Endothelial cell of umbilical vein (primary cell): ENCODE data around the gene HEYL. TPM values are rescaled to one million over a fixed set of nuclear protein-coding genes. Genes with fewer than 3 reads are reported as not detected.

Source experiments
- BruUV-seq: library from RNA; stranded (reverse); fragments of 400-500 nt; replicated peaks from 2 replicates; lab custom pipeline; 2021; lab: Mats Ljungman, UMichigan
- CTCF ChIA-PET: fragments of 300-600, 350-600 bp; sonication (Branson Sonifier 250); formaldehyde crosslinking; loops from one replicate; lab custom pipeline; 2021; ENCODE audit warnings: antibody characterized with exemption, inconsistent platforms; lab: Charles Lee
- POLR2A ChIA-PET: fragments of 300-600, 350-600 bp; sonication (Branson Sonifier 250); formaldehyde crosslinking; loops from one replicate; lab custom pipeline; 2021; ENCODE audit warnings: antibody characterized with exemption, inconsistent platforms; lab: Charles Lee
- DNase-seq: peaks from one replicate; pipeline ENCODE4 v3.0.0-alpha.2; 2011; ENCODE audit warnings: low read depth, low spot score
- FAIRE-seq: peaks from 2 replicates; lab custom pipeline; 2011; peaks lifted over from hg19 to GRCh38; lab: Jason Lieb, UNC
- H2AFZ ChIP-seq: 2 replicates; pipeline ENCODE4 v1.6.0; 2012; ENCODE audit warnings: low read depth, low read length, control low read depth, inconsistent platforms
- H3K27ac ChIP-seq: 2 replicates; pipeline ENCODE4 v1.5.1; 2011; ENCODE audit warnings: low read depth, mild to moderate bottlenecking, control low read depth, low read length, moderate library complexity; ENCODE audit not compliant: insufficient read depth
- H3K27me3 ChIP-seq, 2 experiments: 2 replicates each; pipeline versions ENCODE4 v1.6.0 to v1.6.1; 2011; ENCODE audit warnings: low read length in 2 of 2, mixed read lengths in 1 of 2; ENCODE audit not compliant: control insufficient read depth in 2 of 2, insufficient read depth in 2 of 2
- H3K36me3 ChIP-seq, 2 experiments: 2 replicates in 1 of 2; 3 replicates in 1 of 2; pipeline ENCODE4 v1.5.1; 2011; ENCODE audit warnings: low read length in 2 of 2, mild to moderate bottlenecking in 1 of 2, moderate library complexity in 1 of 2; ENCODE audit not compliant: control insufficient read depth in 2 of 2, insufficient read depth in 2 of 2; ENCODE audit errors: extremely low read depth in 1 of 2
- H3K4me1 ChIP-seq: 3 replicates; pipeline ENCODE4 v1.5.1; 2011; ENCODE audit warnings: mild to moderate bottlenecking, low read length; ENCODE audit not compliant: control insufficient read depth, insufficient read depth; ENCODE audit errors: extremely low read depth
- H3K4me2 ChIP-seq: 2 replicates; pipeline ENCODE4 v1.6.1; 2011; ENCODE audit warnings: low read length, control low read depth, mixed read lengths; ENCODE audit not compliant: insufficient read depth
- H3K4me3 ChIP-seq, 3 experiments: fragments of 200-600 bp in 1 of 3; sonication (generic), shearing (Covaris generic) in 1 of 3; replicated peaks in 1 of 3; 2 replicates each; pipeline ENCODE4 v1.5.1; 2011 to 2016; ENCODE audit warnings: control low read depth in 3 of 3, low read length in 3 of 3, mild to moderate bottlenecking in 2 of 3, inconsistent platforms in 1 of 3, low read depth in 1 of 3, moderate library complexity in 1 of 3; ENCODE audit not compliant: insufficient read depth in 1 of 3
- H3K79me2 ChIP-seq: 2 replicates; pipeline ENCODE4 v1.6.0; 2012; ENCODE audit warnings: low read length, inconsistent platforms; ENCODE audit not compliant: control insufficient read depth, insufficient read depth
- H3K9ac ChIP-seq: replicated peaks from 2 replicates; pipeline ENCODE3; 2011; ENCODE audit warnings: low read length, control low read depth; ENCODE audit not compliant: insufficient read depth; ENCODE audit errors: extremely low read depth
- H3K9me1 ChIP-seq: replicated peaks from 3 replicates; pipeline ENCODE4 v1.6.0; 2011; ENCODE audit warnings: mild to moderate bottlenecking, low read length; ENCODE audit not compliant: control insufficient read depth, insufficient read depth; ENCODE audit errors: extremely low read depth
- H3K9me3 ChIP-seq: replicated peaks from 2 replicates; pipeline ENCODE4 v1.5.1; 2012; ENCODE audit warnings: low read length, inconsistent platforms; ENCODE audit not compliant: control insufficient read depth, insufficient read depth
- H4K20me1 ChIP-seq: replicated peaks from 2 replicates; pipeline ENCODE3; 2011; ENCODE audit warnings: mild to moderate bottlenecking, low read length; ENCODE audit not compliant: control insufficient read depth, insufficient read depth; ENCODE audit errors: extremely low read depth
- EZH2 ChIP-seq: IDR thresholded peaks from 2 replicates; pipeline ENCODE4 v1.6.1; 2012; ENCODE audit warnings: borderline replicate concordance, low read depth, mild to moderate bottlenecking, moderate library complexity, low read length, inconsistent platforms; ENCODE audit not compliant: severe bottlenecking
- FOS ChIP-seq: IDR thresholded peaks from 2 replicates; pipeline ENCODE4 v1.6.1; 2011; ENCODE audit warnings: mild to moderate bottlenecking, low read length, moderate library complexity, borderline replicate concordance; ENCODE audit not compliant: insufficient read depth
- GATA2 ChIP-seq: IDR thresholded peaks from 2 replicates; pipeline ENCODE4 v1.7.0; 2011; ENCODE audit warnings: low read depth, mild to moderate bottlenecking, moderate library complexity, mixed read lengths, low read length; ENCODE audit not compliant: insufficient read length, insufficient read depth
- JUN ChIP-seq: IDR thresholded peaks from 2 replicates; pipeline ENCODE4 v1.6.1; 2011; ENCODE audit warnings: borderline replicate concordance, low read depth; ENCODE audit not compliant: insufficient read length, insufficient read depth
- MYC ChIP-seq: IDR thresholded peaks from one replicate; pipeline ENCODE4 v1.6.1; 2011; ENCODE audit warnings: mild to moderate bottlenecking, low read depth, low read length
- POLR2A ChIP-seq: IDR thresholded peaks from 2 replicates; pipeline ENCODE4 v1.6.1; 2012; ENCODE audit warnings: low read depth, mild to moderate bottlenecking, control low read depth, low read length
- POLR2AphosphoS5 ChIP-seq: IDR thresholded peaks from 2 replicates; pipeline ENCODE4 v1.6.1; 2012; ENCODE audit warnings: low read depth, mild to moderate bottlenecking, control low read depth, low read length, moderate library complexity; ENCODE audit not compliant: insufficient read depth
- dilution Hi-C: fragments of 300-500 bp; cut with MboI; formaldehyde crosslinking; loops from one replicate; pipeline ENCODE4 v1.15.0; 2019; ENCODE audit warnings: low sequenced_read_pairs; ENCODE audit not compliant: extremely low pct_ligation_motif_present
- intact Hi-C: fragments of 100-400 bp; cut with micrococcal nuclease; formaldehyde crosslinking; loops from one replicate; pipeline ENCODE4 v1.10.0; 2022
- polyA plus RNA-seq, 4 experiments: library from polyadenylated mRNA; depleted of rRNA in 3 of 4; stranded (reverse) in 3 of 4; unstranded in 1 of 4; fragments of >200 nt; gene quantifications; 2 replicates each; pipeline versions ENCODE4 v1.2.1 to v1.2.3, GENCODE V29; 2011 to 2012; ENCODE audit warnings: missing spikeins in 1 of 4
- total RNA-seq: library from RNA; stranded (reverse); gene quantifications from 2 replicates; pipeline ENCODE4 v1.2.3, GENCODE V29; 2021
- TF ChIP-seq, protein P1 (sequence below): IDR thresholded peaks from 2 replicates; pipeline ENCODE4 v1.6.1; 2011; ENCODE audit not compliant: insufficient read depth, insufficient read length
- TF ChIP-seq, protein P2 (sequence below), 2 donors: IDR thresholded peaks; 1 replicate in 1 of 2; 2 replicates in 1 of 2; pipeline ENCODE4 v1.5.1; 2011; ENCODE audit warnings: low read length in 2 of 2, mild to moderate bottlenecking in 2 of 2, moderate library complexity in 2 of 2, control low read depth in 1 of 2, inconsistent platforms in 1 of 2, low read depth in 1 of 2; ENCODE audit not compliant: insufficient read depth in 1 of 2; ENCODE audit errors: extremely low read depth in 1 of 2

HEYL gene
- total and polyA plus RNA-seq, 2 donors (not counting 3 experiments of a cell fraction or from before 2014, with no cell fraction given), result not detected

DNA sequence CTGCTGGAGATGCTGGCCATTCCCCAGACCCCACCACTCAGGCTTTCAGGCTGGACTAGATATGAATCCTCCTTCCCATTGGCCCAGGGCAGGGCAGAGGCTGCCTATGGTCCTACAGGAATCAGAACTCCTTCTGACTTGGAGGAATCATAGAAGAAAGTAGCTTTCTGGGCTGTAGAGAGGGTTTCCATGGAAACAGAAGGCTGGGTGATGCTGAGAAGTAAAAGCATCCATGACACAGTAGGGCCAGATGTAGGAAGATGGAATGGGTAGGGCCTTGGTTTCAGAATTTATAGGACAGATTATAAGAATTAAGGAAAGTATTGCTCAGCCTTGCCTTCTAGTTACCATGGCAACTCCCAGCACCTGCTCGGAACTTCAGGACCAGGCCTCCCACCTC, 23.4 kb upstream of the HEYL start:
- dilution Hi-C loops, result no loop called here
- H4K20me1 ChIP-seq, result no peaks in the 10 kb centered on the region
- no peaks in the 10 kb centered on the region for H3K36me3 ChIP-seq
- no peak overlapping the region for H3K27ac ChIP-seq
- DNase-seq (no peak), FAIRE-seq (no peak)
- H3K4me1 ChIP-seq, result no peaks in the 10 kb centered on the region
- no peak overlapping the region for H3K4me3 ChIP-seq
- H2AFZ ChIP-seq, result no peak overlapping the region
- ChIA-PET POLR2A (no interaction called here), CTCF (interaction anchor here (3.0 to 6.3 kb wide), 2 partner anchors 8 to 57 kb away, joined by 12 to 113 read pairs; partner anchors contain the start of gene NT5C1A)
- no peaks in the 10 kb centered on the region for H3K9me3 ChIP-seq
- H3K9ac ChIP-seq, result no peak overlapping the region
- no peaks in the 10 kb centered on the region for H3K79me2 ChIP-seq
- H3K4me2 ChIP-seq, result no peak overlapping the region
- no peaks in the 10 kb centered on the region for H3K9me1 ChIP-seq
- TF ChIP-seq, protein P1, sequence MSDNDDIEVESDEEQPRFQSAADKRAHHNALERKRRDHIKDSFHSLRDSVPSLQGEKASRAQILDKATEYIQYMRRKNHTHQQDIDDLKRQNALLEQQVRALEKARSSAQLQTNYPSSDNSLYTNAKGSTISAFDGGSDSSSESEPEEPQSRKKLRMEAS, result no peak
- no peak for TF ChIP-seq GATA2
- TF ChIP-seq POLR2AphosphoS5, result no peak
- no peak for TF ChIP-seq MYC
- TF ChIP-seq JUN, result no peak
- TF ChIP-seq, protein P2, sequence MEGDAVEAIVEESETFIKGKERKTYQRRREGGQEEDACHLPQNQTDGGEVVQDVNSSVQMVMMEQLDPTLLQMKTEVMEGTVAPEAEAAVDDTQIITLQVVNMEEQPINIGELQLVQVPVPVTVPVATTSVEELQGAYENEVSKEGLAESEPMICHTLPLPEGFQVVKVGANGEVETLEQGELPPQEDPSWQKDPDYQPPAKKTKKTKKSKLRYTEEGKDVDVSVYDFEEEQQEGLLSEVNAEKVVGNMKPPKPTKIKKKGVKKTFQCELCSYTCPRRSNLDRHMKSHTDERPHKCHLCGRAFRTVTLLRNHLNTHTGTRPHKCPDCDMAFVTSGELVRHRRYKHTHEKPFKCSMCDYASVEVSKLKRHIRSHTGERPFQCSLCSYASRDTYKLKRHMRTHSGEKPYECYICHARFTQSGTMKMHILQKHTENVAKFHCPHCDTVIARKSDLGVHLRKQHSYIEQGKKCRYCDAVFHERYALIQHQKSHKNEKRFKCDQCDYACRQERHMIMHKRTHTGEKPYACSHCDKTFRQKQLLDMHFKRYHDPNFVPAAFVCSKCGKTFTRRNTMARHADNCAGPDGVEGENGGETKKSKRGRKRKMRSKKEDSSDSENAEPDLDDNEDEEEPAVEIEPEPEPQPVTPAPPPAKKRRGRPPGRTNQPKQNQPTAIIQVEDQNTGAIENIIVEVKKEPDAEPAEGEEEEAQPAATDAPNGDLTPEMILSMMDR (IDR thresholded peaks at IDR 0.05; ENCODE audit: extremely low read depth in 1 of 2, insufficient read depth in 1 of 2, low read depth in 1 of 2, low read length in 2 of 2), result no peak
- TF ChIP-seq FOS, result no peak
- TF ChIP-seq EZH2, result no peak
- TF ChIP-seq POLR2A, result no peak
- no TSS peak for BruUV-seq
- H3K27me3 ChIP-seq, result peaks cover 7 to 18% of the 10 kb centered on the region in 2 experiments
- intact Hi-C loops, result no loop called here
